GM19240 (cell line): ENCODE measurements around the gene SIPA1L3.

Experiments
- DNase-seq: peaks from one replicate; pipeline ENCODE4 v3.0.0; 2011; ENCODE audit warnings: low spot score; ENCODE audit not compliant: insufficient read length

Gene SIPA1L3

GRCh38 chr19:38253788-38254187 is 346.8 kb downstream of the SIPA1L3 start:
- no peak for DNase-seq

GRCh38 chr19:38255383-38256014 is 348.5 kb downstream of the SIPA1L3 start:
- DNase-seq, result no peak
